ENCODE data around the gene GAD2. TPM values are rescaled to one million over a fixed set of nuclear protein-coding genes. Genes with fewer than 3 reads are reported as not detected.

Gene GAD2
- total RNA-seq, 4 donors from 2014 or later: not detected

- TF ChIP-seq CTCF (IDR thresholded peaks at IDR 0.05): no peak
- no peak for TF ChIP-seq POLR2A (IDR thresholded peaks at IDR 0.05)
- TF ChIP-seq EP300 (IDR thresholded peaks at IDR 0.05): no peak
- Histone ChIP-seq H3K27me3 (peaks cover 0 to 60% of the 10 kb centered on the region in 2 donors), H3K4me3 (no peak overlapping the region), H3K4me1 (peaks cover 0 to 30% (median 7%) of the 10 kb centered on the region in 4 donors), H3K9me3 (peaks cover 0 to 10% (median 0%) of the 10 kb centered on the region in 4 donors), H3K36me3 (no peaks in the 10 kb centered on the region), H3K27ac (no peak overlapping the region)
- DNase-seq (ENCODE audit: low spot score in 2 of 2): no peak
- WGBS, 2 donors: 4 to 7% methylated on average over 27 to 31 of the region's 37 CpGs
Measured at GRCh38 chr10:26211781-26212444, 4.7 kb upstream of the GAD2 start.

- 4 to 9% methylated on average over 12 of the region's 12 CpGs for WGBS, 2 donors
- H3K9me3 ChIP-seq: peaks cover 0 to 6% (median 0%) of the 10 kb centered on the region in 4 donors
- H3K27ac ChIP-seq: no peak overlapping the region
- no peaks in the 10 kb centered on the region for H3K36me3 ChIP-seq
- H3K4me3 ChIP-seq: no peak overlapping the region
- no peak for TF ChIP-seq CTCF (IDR thresholded peaks at IDR 0.05)
- no peak for TF ChIP-seq EP300 (IDR thresholded peaks at IDR 0.05)
- no peak for TF ChIP-seq POLR2A (IDR thresholded peaks at IDR 0.05)
- H3K27me3 ChIP-seq: peaks cover 0 to 66% of the 10 kb centered on the region in 2 donors
- DNase-seq (ENCODE audit: low spot score in 2 of 2): no peak
- H3K4me1 ChIP-seq: peaks cover 0 to 36% (median 7%) of the 10 kb centered on the region in 4 donors
Measured at GRCh38 chr10:26212511-26212910, 4.1 kb upstream of the GAD2 start.

GRCh38 chr10:26213157-26213800, 3.3 kb upstream of the GAD2 start:
- no peak for TF ChIP-seq CTCF (IDR thresholded peaks at IDR 0.05)
- TF ChIP-seq EP300 (IDR thresholded peaks at IDR 0.05): no peak
- no peak for TF ChIP-seq POLR2A (IDR thresholded peaks at IDR 0.05)
- DNase-seq (ENCODE audit: low spot score in 2 of 2): no peak
- Histone ChIP-seq H3K4me1 (peaks cover 0 to 44% (median 7%) of the 10 kb centered on the region in 4 donors), H3K9me3 (peaks cover 0 to under 1% (median 0%) of the 10 kb centered on the region in 4 donors), H3K27me3 (peaks cover 0 to 73% of the 10 kb centered on the region in 2 donors), H3K4me3 (no peak overlapping the region), H3K27ac (no peak overlapping the region), H3K36me3 (no peaks in the 10 kb centered on the region)
- WGBS, 2 donors: 18 to 25% methylated on average over 11 of the region's 11 CpGs

- no peak for DNase-seq (ENCODE audit: low spot score in 2 of 2)
- Histone ChIP-seq H3K4me3 (no peak overlapping the region), H3K36me3 (no peaks in the 10 kb centered on the region), H3K4me1 (peaks cover 0 to 44% (median 7%) of the 10 kb centered on the region in 4 donors), H3K27me3 (peaks cover 0 to 81% of the 10 kb centered on the region in 2 donors), H3K27ac (no peak overlapping the region), H3K9me3 (no peaks in the 10 kb centered on the region)
- TF ChIP-seq EP300 (IDR thresholded peaks at IDR 0.05): no peak
- TF ChIP-seq POLR2A (IDR thresholded peaks at IDR 0.05): no peak
- TF ChIP-seq CTCF (IDR thresholded peaks at IDR 0.05): no peak
- 12 to 19% methylated on average over 7 of the region's 7 CpGs for WGBS, 2 donors
Measured at GRCh38 chr10:26214004-26214403, 2.6 kb upstream of the GAD2 start.

Data from tibial nerve (tissue), 4 donors.